ENCODE measurements around the gene TFG. TPM values are rescaled to one million over a fixed set of nuclear protein-coding genes. Genes with fewer than 3 reads are reported as not detected.
A peak's percentile ranks its signal among the peaks of the same experiment; 100 is the strongest.

The TFG gene
- total and polyA plus RNA-seq, 2 experiments from 2014 or later = 87.6 to 88.5 TPM

GRCh38 chr3:100702980-100703345 lies 6.3 kb upstream of the TFG start:
- H3K27ac Mint-ChIP-seq = no peak overlapping the region
- peak overlapping the region; percentile 21; the same call in 1 of the 2 replicates for H2AFZ ChIP-seq
- H3K36me3 Mint-ChIP-seq (ENCODE audit: low read depth) = no peaks in the 10 kb centered on the region
- no peak overlapping the region for H3K27ac ChIP-seq (ENCODE audit: low read depth)
- TF ChIP-seq CREB1 (CRISPR knock-in tag; IDR thresholded peaks at IDR 0.05; ENCODE audit: low read depth) (no peak), REST (IDR thresholded peaks at IDR 0.05; ENCODE audit: unreplicated experiment) (no peak), NANOG (IDR thresholded peaks at IDR 0.05; ENCODE audit: borderline replicate concordance) (no peak), ETS1 (IDR thresholded peaks at IDR 0.05) (no peak), ZNF462 (CRISPR knock-in tag; IDR thresholded peaks at IDR 0.05) (no peak), EZH2 (IDR thresholded peaks at IDR 0.05; ENCODE audit: low read depth, unreplicated experiment) (no peak), ZNF114 (CRISPR knock-in tag; IDR thresholded peaks at IDR 0.05) (no peak), JUNB (IDR thresholded peaks at IDR 0.05; ENCODE audit: unreplicated experiment) (no peak), CTCF (conservative IDR thresholded peaks at IDR 0.05; ENCODE audit: low read depth in 2 of 2) (no peak)
- no peaks in the 10 kb centered on the region; the same call in 1 of the 2 replicates for H3K9me2 ChIP-seq (ENCODE audit: insufficient read depth)
- H3K9me3 Mint-ChIP-seq = no peaks in the 10 kb centered on the region
- no peaks in the 10 kb centered on the region for H3K4me1 ChIP-seq (ENCODE audit: insufficient read depth)
- H3K4me3 ChIP-seq = no peak overlapping the region
- no peaks in the 10 kb centered on the region for H3F3A ChIP-seq (replicated peaks; ENCODE audit: low read depth)
- H3K4me3 Mint-ChIP-seq = no peak overlapping the region
- H4K20me1 ChIP-seq (replicated peaks; ENCODE audit: insufficient read depth) = no peaks in the 10 kb centered on the region
- no peaks in the 10 kb centered on the region for H3K4me1 Mint-ChIP-seq
- H3K79me2 ChIP-seq (replicated peaks; ENCODE audit: insufficient read depth) = no peaks in the 10 kb centered on the region
- H3K27me3 Mint-ChIP-seq (ENCODE audit: insufficient read depth, low read depth, poor library complexity) = peaks cover 6% of the 10 kb centered on the region
- no peak overlapping the region for H3K4me2 ChIP-seq
- ATAC-seq (no peak), DNase-seq (ENCODE audit: low spot score) (no peak)
- no peaks in the 10 kb centered on the region for H3K36me3 ChIP-seq (ENCODE audit: insufficient read depth)
- H3K27me3 ChIP-seq (ENCODE audit: insufficient read depth) = peaks cover 28% of the 10 kb centered on the region
